IMR-90 (cell line): Measurements from ENCODE around the gene MLKL. TPM values are rescaled to one million over a fixed set of nuclear protein-coding genes. Genes with fewer than 3 reads are reported as not detected.

Experiments
- MAFK ChIP-seq: IDR thresholded peaks from 2 replicates; pipeline ENCODE4 v1.6.1; 2012; ENCODE audit warnings: low read depth, low read length, improper control_type of control experiment
- polyA plus RNA-seq, 3 experiments: library from polyadenylated mRNA; depleted of rRNA; stranded (reverse); fragments of >200 nt; gene quantifications; 2 replicates each; pipeline ENCODE4 v1.2.3, GENCODE V29; 2012; ENCODE audit warnings: low replicate concordance in 1 of 3
- total RNA-seq: library from RNA; depleted of rRNA; stranded (reverse); fragments of >200 nt; gene quantifications from 2 replicates; pipeline ENCODE4 v1.2.3, GENCODE V29; 2012
- TF ChIP-seq, protein P1 (sequence below): fragments of 150-350 bp; IDR thresholded peaks from 2 replicates; pipeline ENCODE4 v1.6.1; 2016; ENCODE audit warnings: low read depth, mild to moderate bottlenecking, low read length, moderate library complexity, borderline replicate concordance

The MLKL gene
- total and polyA plus RNA-seq, 2 of the 4 experiments (the other 2 are of a cell fraction), result 3.6 to 4.5 TPM

DNA sequence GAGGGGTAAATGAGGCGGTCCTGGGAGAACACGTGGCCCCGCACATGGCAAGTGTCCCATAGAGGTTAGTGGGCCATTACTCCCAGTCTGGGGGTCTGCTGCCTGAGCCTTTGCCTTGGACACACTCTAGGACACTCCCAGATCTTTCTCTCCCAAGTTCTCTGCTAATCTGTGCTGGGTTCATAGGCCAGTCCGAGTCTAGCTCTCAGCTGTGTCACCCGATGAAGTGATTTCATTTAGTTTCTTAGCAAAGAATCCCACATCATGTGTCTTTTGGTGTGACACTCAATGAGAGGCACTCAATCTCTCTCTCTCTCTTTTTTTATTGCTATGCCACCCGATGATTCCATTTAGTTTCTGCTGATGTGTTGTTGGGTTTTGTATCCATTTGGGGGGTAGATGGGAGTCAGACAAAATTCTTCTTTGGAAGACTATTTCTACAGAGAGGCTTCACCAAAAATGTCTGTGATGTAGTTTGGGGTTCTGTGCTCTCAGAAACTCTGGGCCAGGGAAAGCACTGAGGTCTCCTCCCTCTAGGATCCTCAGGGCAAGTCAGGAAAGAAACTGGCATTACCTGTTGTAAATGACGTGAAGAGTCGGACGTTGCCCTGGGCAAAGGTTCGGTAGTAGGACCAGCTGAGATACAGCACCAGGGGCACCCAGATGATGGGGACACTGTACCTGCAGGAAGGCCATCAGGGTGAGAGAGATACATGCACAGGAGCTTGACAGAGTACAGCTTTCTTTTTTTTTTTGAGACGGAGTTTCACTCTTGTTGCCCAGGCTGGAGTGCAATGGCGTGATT lies 25.2 kb upstream of the MLKL start (continued):
- TF ChIP-seq, protein P1, sequence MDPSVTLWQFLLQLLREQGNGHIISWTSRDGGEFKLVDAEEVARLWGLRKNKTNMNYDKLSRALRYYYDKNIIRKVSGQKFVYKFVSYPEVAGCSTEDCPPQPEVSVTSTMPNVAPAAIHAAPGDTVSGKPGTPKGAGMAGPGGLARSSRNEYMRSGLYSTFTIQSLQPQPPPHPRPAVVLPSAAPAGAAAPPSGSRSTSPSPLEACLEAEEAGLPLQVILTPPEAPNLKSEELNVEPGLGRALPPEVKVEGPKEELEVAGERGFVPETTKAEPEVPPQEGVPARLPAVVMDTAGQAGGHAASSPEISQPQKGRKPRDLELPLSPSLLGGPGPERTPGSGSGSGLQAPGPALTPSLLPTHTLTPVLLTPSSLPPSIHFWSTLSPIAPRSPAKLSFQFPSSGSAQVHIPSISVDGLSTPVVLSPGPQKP, result no peak
- no peak for TF ChIP-seq MAFK
